K562 (cell line): ENCODE results near the gene POPDC2. TPM values are rescaled to one million over a fixed set of nuclear protein-coding genes. Genes with fewer than 3 reads are reported as not detected.
A peak's percentile ranks its signal among the peaks of the same experiment; 100 is the strongest.

ENCODE experiments used
- BRF2 ChIP-seq: IDR thresholded peaks from 3 replicates; pipeline ENCODE4 v1.6.1; 2011; ENCODE audit warnings: borderline replicate concordance, mild to moderate bottlenecking; ENCODE audit not compliant: insufficient read length, insufficient read depth
- CHD4 ChIP-seq: fragments of 200-600 bp; sonication (generic); IDR thresholded peaks from 3 replicates; pipeline ENCODE4 v1.6.1; 2012; ENCODE audit warnings: low read depth, mild to moderate bottlenecking, mixed read lengths, low read length, inconsistent platforms; ENCODE audit not compliant: insufficient read depth, insufficient replicate concordance, poor library complexity, severe bottlenecking
- CREBBP ChIP-seq: IDR thresholded peaks from one replicate; pipeline ENCODE4 v1.6.1; 2012; ENCODE audit warnings: low read depth, mild to moderate bottlenecking, control low read depth, inconsistent platforms, low read length
- CTBP1 ChIP-seq: fragments of 450-650 bp; IDR thresholded peaks from 2 replicates; pipeline ENCODE4 v1.6.1; 2016; ENCODE audit warnings: borderline replicate concordance
- DACH1 ChIP-seq: fragments of 450-650 bp; IDR thresholded peaks from 2 replicates; pipeline ENCODE4 v1.6.1; 2018; ENCODE audit not compliant: partially characterized antibody
- DDX20 ChIP-seq: fragments of 450-650 bp; IDR thresholded peaks from 2 replicates; pipeline ENCODE4 v1.6.1; 2016; ENCODE audit warnings: missing genetic modification characterization, low read depth, mild to moderate bottlenecking, missing compliant biosample characterization, moderate library complexity
- DMBX1 ChIP-seq: fragments of 250-450 bp; sonication (Bioruptor Pico); IDR thresholded peaks from 2 replicates; pipeline ENCODE4 v1.8.0; 2022; ENCODE audit warnings: inconsistent platforms, mild to moderate bottlenecking, moderate library complexity, borderline replicate concordance
- MAFK ChIP-seq: IDR thresholded peaks from 2 replicates; pipeline ENCODE4 v1.6.1; 2011; ENCODE audit warnings: low read length, improper control_type of control experiment
- MYC ChIP-seq, 2 experiments: fragments of 250-450 bp in 1 of 2; sonication (Bioruptor Pico) in 1 of 2; IDR thresholded peaks; 2 replicates each; pipeline versions ENCODE4 v1.5.1 to v1.6.1; 2012 to 2021; ENCODE audit warnings: low read depth in 2 of 2, borderline replicate concordance in 1 of 2, improper control_type of control experiment in 1 of 2, low read length in 1 of 2, mild to moderate bottlenecking in 1 of 2, moderate library complexity in 1 of 2
- NFE2L1 ChIP-seq: fragments of 450-650 bp; IDR thresholded peaks from 2 replicates; pipeline ENCODE4 v1.6.1; 2016; ENCODE audit warnings: missing genetic modification characterization, low read depth, mild to moderate bottlenecking, missing compliant biosample characterization, moderate library complexity, borderline replicate concordance
- PHB2 ChIP-seq: fragments of 450-650 bp; IDR thresholded peaks from 2 replicates; pipeline ENCODE4 v1.6.1; 2017; ENCODE audit warnings: low read depth
- RBM22 ChIP-seq: fragments of 200-400 bp; formaldehyde crosslinking; IDR thresholded peaks from 2 replicates; pipeline ENCODE4 v1.6.1; 2018; ENCODE audit warnings: low read length, low read depth; ENCODE audit not compliant: poor library complexity, severe bottlenecking
- TAF1 ChIP-seq: IDR thresholded peaks from 2 replicates; pipeline ENCODE4 v1.6.1; 2011; ENCODE audit warnings: mild to moderate bottlenecking, low read length, moderate library complexity; ENCODE audit not compliant: insufficient read depth, control insufficient read depth, severe bottlenecking; ENCODE audit errors: extremely low read depth
- YY1 ChIP-seq, 3 experiments: IDR thresholded peaks; 2 replicates each; pipeline ENCODE4 v1.6.1; 2011; ENCODE audit warnings: low read length in 2 of 3, mild to moderate bottlenecking in 2 of 3, moderate library complexity in 2 of 3, borderline replicate concordance in 1 of 3, control low read depth in 1 of 3, low read depth in 1 of 3; ENCODE audit not compliant: insufficient read depth in 3 of 3, insufficient replicate concordance in 2 of 3, control insufficient read depth in 1 of 3, insufficient read length in 1 of 3; ENCODE audit errors: extremely low read depth in 1 of 3
- ZBTB17 ChIP-seq: fragments of 450-650 bp; formaldehyde crosslinking; IDR thresholded peaks from 2 replicates; pipeline ENCODE4 v1.4.0; 2020; ENCODE audit warnings: mild to moderate bottlenecking
- ZNF134 ChIP-seq: fragments of 250-450 bp; sonication (Bioruptor Pico); conservative IDR thresholded peaks from 2 replicates; pipeline ENCODE4 v1.4.0; 2020
- ZNF41 ChIP-seq: fragments of 250-450 bp; sonication (Bioruptor Pico); conservative IDR thresholded peaks from 2 replicates; pipeline ENCODE4 v1.4.0; 2020; ENCODE audit warnings: mild to moderate bottlenecking
- ZNF445 ChIP-seq: fragments of 250-450 bp; sonication (Bioruptor Pico); IDR thresholded peaks from 2 replicates; pipeline ENCODE4 v1.4.0; 2020; ENCODE audit warnings: low read depth, mild to moderate bottlenecking, moderate library complexity
- ZNF589 ChIP-seq: fragments of 200-800 bp; sonication (Bioruptor generic); IDR thresholded peaks from 2 replicates; pipeline ENCODE4 v1.6.1; 2016; ENCODE audit warnings: low read depth, missing genetic modification characterization, missing compliant biosample characterization
- ZNF644 ChIP-seq: fragments of 200-800 bp; sonication (Bioruptor generic); IDR thresholded peaks from 2 replicates; pipeline ENCODE4 v1.6.1; 2016; ENCODE audit warnings: low read depth, missing genetic modification characterization, missing compliant biosample characterization
- ZNF717 ChIP-seq: fragments of 250-450 bp; sonication (Bioruptor Pico); IDR thresholded peaks from 2 replicates; pipeline ENCODE4 v1.5.0; 2021
- polyA plus RNA-seq, 8 experiments: library from polyadenylated mRNA; depleted of rRNA in 4 of 8; stranded (reverse) in 5 of 8; unstranded in 3 of 8; fragments of >200 nt; fragmentation: Nextera tagmentation in 2 of 8; fragmentation: Illumina TruSeq in 1 of 8; extraction: Ambion mirVana in 2 of 8; extraction: Trizol in 1 of 8; gene quantifications; 2 replicates each; pipeline versions ENCODE4 v1.2.1 to v1.2.3, GENCODE V29; 2011 to 2014; ENCODE audit warnings: inconsistent platforms in 1 of 8, missing spikeins in 1 of 8
- total RNA-seq, 7 experiments: library from RNA; depleted of rRNA in 6 of 7; stranded (reverse); fragments of >200 nt in 6 of 7; fragmentation: Illumina TruSeq in 2 of 7; extraction: Trizol in 2 of 7; gene quantifications; 2 replicates each; pipeline versions ENCODE4 v1.2.1 to v1.2.3, GENCODE V29; 2011 to 2021; ENCODE audit warnings: low replicate concordance in 1 of 7
- TF ChIP-seq, protein P1 (sequence below): sonication (generic); IDR thresholded peaks from 2 replicates; pipeline ENCODE4 v1.6.1; 2016
- TF ChIP-seq, protein P2 (sequence below): fragments of 250-450 bp; sonication (Bioruptor Pico); IDR thresholded peaks from 2 replicates; pipeline ENCODE4 v1.5.0; 2020; ENCODE audit warnings: mild to moderate bottlenecking, borderline replicate concordance

Gene POPDC2
- total and polyA plus RNA-seq, 9 of the 15 experiments (the other 6 are each of a cell fraction or from before 2014, with no cell fraction given) = 0.08 to 0.32 (median 0.13) TPM; not detected in 4

GRCh38 chr3:119642746-119643473 lies 17.5 kb downstream of the POPDC2 start (continued):
- TF ChIP-seq DMBX1 (CRISPR knock-in tag) (peak; percentile 56; the same call in 1 of the 2 replicates), ZBTB17 (no peak), BRF2 (no peak), TAF1 (no peak), ZNF134 (CRISPR knock-in tag) (no peak), RBM22 (no peak), CHD4 (no peak), MYC (IDR thresholded peaks at IDR 0.05; ENCODE audit: low read depth, low read length) (peak; percentile 24; the same call in 1 of the 2 replicates), MYC (CRISPR knock-in tag; IDR thresholded peaks at IDR 0.05; ENCODE audit: borderline replicate concordance, low read depth) (no peak), ZNF41 (no peak), NFE2L1 (no peak), ZNF589 (CRISPR knock-in tag) (0 out of 2 replicates have a peak, but pooled peaks have one; percentile 43), DDX20 (tag) (0 out of 2 replicates have a peak, but pooled peaks have one; percentile 51), CREBBP (no peak), ZNF644 (no peak), ZNF445 (no peak), MAFK (no peak), CTBP1 (0 out of 2 replicates have a peak, but pooled peaks have one; percentile 18), YY1 (IDR thresholded peaks at IDR 0.05; ENCODE audit: borderline replicate concordance in 1 of 3, control insufficient read depth in 1 of 3, extremely low read depth in 1 of 3, insufficient read depth in 3 of 3, insufficient read length in 1 of 3, insufficient replicate concordance in 2 of 3, low read depth in 1 of 3, low read length in 2 of 3) (no peak), DACH1 (no peak), PHB2 (no peak), ZNF717 (CRISPR knock-in tag) (no peak)
- TF ChIP-seq, protein P1, sequence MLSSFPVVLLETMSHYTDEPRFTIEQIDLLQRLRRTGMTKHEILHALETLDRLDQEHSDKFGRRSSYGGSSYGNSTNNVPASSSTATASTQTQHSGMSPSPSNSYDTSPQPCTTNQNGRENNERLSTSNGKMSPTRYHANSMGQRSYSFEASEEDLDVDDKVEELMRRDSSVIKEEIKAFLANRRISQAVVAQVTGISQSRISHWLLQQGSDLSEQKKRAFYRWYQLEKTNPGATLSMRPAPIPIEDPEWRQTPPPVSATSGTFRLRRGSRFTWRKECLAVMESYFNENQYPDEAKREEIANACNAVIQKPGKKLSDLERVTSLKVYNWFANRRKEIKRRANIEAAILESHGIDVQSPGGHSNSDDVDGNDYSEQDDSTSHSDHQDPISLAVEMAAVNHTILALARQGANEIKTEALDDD = no peak
- TF ChIP-seq, protein P2, sequence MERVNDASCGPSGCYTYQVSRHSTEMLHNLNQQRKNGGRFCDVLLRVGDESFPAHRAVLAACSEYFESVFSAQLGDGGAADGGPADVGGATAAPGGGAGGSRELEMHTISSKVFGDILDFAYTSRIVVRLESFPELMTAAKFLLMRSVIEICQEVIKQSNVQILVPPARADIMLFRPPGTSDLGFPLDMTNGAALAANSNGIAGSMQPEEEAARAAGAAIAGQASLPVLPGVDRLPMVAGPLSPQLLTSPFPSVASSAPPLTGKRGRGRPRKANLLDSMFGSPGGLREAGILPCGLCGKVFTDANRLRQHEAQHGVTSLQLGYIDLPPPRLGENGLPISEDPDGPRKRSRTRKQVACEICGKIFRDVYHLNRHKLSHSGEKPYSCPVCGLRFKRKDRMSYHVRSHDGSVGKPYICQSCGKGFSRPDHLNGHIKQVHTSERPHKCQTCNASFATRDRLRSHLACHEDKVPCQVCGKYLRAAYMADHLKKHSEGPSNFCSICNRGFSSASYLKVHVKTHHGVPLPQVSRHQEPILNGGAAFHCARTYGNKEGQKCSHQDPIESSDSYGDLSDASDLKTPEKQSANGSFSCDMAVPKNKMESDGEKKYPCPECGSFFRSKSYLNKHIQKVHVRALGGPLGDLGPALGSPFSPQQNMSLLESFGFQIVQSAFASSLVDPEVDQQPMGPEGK (CRISPR knock-in tag) = no peak
